PC-3 (cell line): ENCODE results near the gene TEAD1. TPM values are rescaled to one million over a fixed set of nuclear protein-coding genes. Genes with fewer than 3 reads are reported as not detected.

ENCODE experiments used
- ATAC-seq: fragments of 200-7000 bp; cut with Tn5 transposase; 2 replicates; pipeline ENCODE4 v1.9.1; 2020; ENCODE audit warnings: mild to moderate bottlenecking, moderate library complexity
- BruUV-seq: library from RNA; stranded (reverse); fragments of 400-500 nt; replicated peaks from 2 replicates; lab custom pipeline; 2021; lab: Mats Ljungman, UMichigan
- CTCF ChIA-PET: fragments of 300-600 bp; sonication (Branson Sonifier 250); formaldehyde crosslinking; loops from one replicate; lab custom pipeline; 2022; ENCODE audit warnings: antibody characterized with exemption; lab: Charles Lee
- POLR2A ChIA-PET: fragments of 300-600 bp; sonication (Branson Sonifier 250); formaldehyde crosslinking; loops from one replicate; lab custom pipeline; 2022; ENCODE audit warnings: antibody characterized with exemption; ENCODE audit not compliant: unreplicated experiment; lab: Charles Lee
- DNase-seq: peaks from one replicate; pipeline ENCODE4 v3.0.0-alpha.2; 2015
- H2AFZ ChIP-seq: fragments of 300-600 bp; sonication (generic); 2 replicates; pipeline ENCODE4 v1.6.0; 2016; ENCODE audit warnings: antibody characterized with exemption, low read length
- H3F3A ChIP-seq: fragments of 300-600 bp; sonication (generic); one replicate; pipeline ENCODE4 v1.6.0; 2017; ENCODE audit warnings: antibody characterized with exemption, low read length, control low read depth, mild to moderate bottlenecking; ENCODE audit not compliant: unreplicated experiment
- H3K27ac ChIP-seq: fragments of 300-600 bp; sonication (generic); 2 replicates; pipeline ENCODE4 v1.5.1; 2016; ENCODE audit warnings: mild to moderate bottlenecking, low read length
- H3K27me3 ChIP-seq: fragments of 300-600 bp; sonication (generic); 2 replicates; pipeline ENCODE4 v1.6.1; 2016; ENCODE audit warnings: low read length, mixed read lengths
- H3K36me3 ChIP-seq: fragments of 300-600 bp; sonication (generic); 2 replicates; pipeline ENCODE4 v1.6.1; 2016; ENCODE audit warnings: low read depth, mixed run types, low read length, mixed read lengths
- H3K4me1 ChIP-seq: fragments of 300-600 bp; sonication (generic); 2 replicates; pipeline ENCODE4 v1.5.1; 2016; ENCODE audit warnings: low read length; ENCODE audit not compliant: insufficient read depth
- H3K4me2 ChIP-seq: fragments of 300-600 bp; sonication (generic); 2 replicates; pipeline ENCODE4 v1.6.0; 2016; ENCODE audit warnings: low read length
- H3K4me3 ChIP-seq: fragments of 300-600 bp; sonication (generic); 2 replicates; pipeline ENCODE4 v1.5.1; 2016; ENCODE audit warnings: mild to moderate bottlenecking, low read length, mixed read lengths
- H3K79me2 ChIP-seq: fragments of 300-600 bp; sonication (generic); 2 replicates; pipeline ENCODE4 v1.6.1; 2017; ENCODE audit warnings: low read length, mixed read lengths
- H3K9ac ChIP-seq: fragments of 300-600 bp; sonication (generic); 2 replicates; pipeline ENCODE4 v1.6.0; 2016; ENCODE audit warnings: mild to moderate bottlenecking, low read length
- H3K9me2 ChIP-seq: fragments of 300-600 bp; sonication (generic); replicated peaks from 2 replicates; pipeline ENCODE4 v1.6.1; 2016; ENCODE audit warnings: mixed run types, low read length, mixed read lengths
- H3K9me3 ChIP-seq: fragments of 300-600 bp; sonication (generic); 2 replicates; pipeline ENCODE4 v1.6.1; 2016; ENCODE audit warnings: low read length, mixed read lengths
- H4K20me1 ChIP-seq: fragments of 300-600 bp; sonication (generic); 2 replicates; pipeline ENCODE4 v1.6.1; 2016; ENCODE audit warnings: low read length, mixed read lengths
- CTCF ChIP-seq: fragments of 300-600 bp; sonication (generic); conservative IDR thresholded peaks from 2 replicates; pipeline ENCODE4 v1.5.1; 2017; ENCODE audit warnings: antibody characterized with exemption, low read depth, mild to moderate bottlenecking, low read length
- EZH2 ChIP-seq: fragments of 300-600 bp; sonication (generic); IDR thresholded peaks from one replicate; pipeline ENCODE4 v1.6.1; 2017; ENCODE audit warnings: antibody characterized with exemption, mild to moderate bottlenecking, low read length; ENCODE audit not compliant: unreplicated experiment
- EZH2phosphoT487 ChIP-seq: fragments of 300-600 bp; sonication (generic); IDR thresholded peaks from 2 replicates; pipeline ENCODE4 v1.6.1; 2018; ENCODE audit warnings: mild to moderate bottlenecking, antibody characterized with exemption, low read length, borderline replicate concordance
- intact Hi-C: fragments of 100-400 bp; cut with micrococcal nuclease; formaldehyde crosslinking; loops from 2 replicates; pipeline ENCODE4 v1.9.0; 2023
- total RNA-seq: library from RNA; depleted of rRNA; stranded (reverse); fragments of >200 nt; gene quantifications from 2 replicates; pipeline ENCODE4 v1.2.3, GENCODE V29; 2014

TEAD1 gene
- total RNA-seq, 1 experiment from 2014 or later, result 70.2 TPM

- H4K20me1 ChIP-seq, result no peaks in the 10 kb centered on the region
- BruUV-seq, result no TSS peak
- no peaks in the 10 kb centered on the region for H3F3A ChIP-seq
- ATAC-seq (no peak), DNase-seq (no peak)
- POLR2A ChIA-PET, result interaction anchor here (0.5 kb wide), 1 partner anchor 27 kb away, joined by 5 read pairs; no protein-coding TSS in a partner anchor
- CTCF ChIA-PET, result no interaction called here
- H3K4me2 ChIP-seq, result no peak overlapping the region
- intact Hi-C loops, result no loop called here
- H3K9me2 ChIP-seq, result no peaks in the 10 kb centered on the region
- H3K27ac ChIP-seq, result no peak overlapping the region
- no peak overlapping the region for H3K9ac ChIP-seq
- TF ChIP-seq CTCF (no peak), EZH2 (no peak), EZH2phosphoT487 (no peak)
- peaks cover 8% of the 10 kb centered on the region; the same call in 1 of the 2 replicates for H3K36me3 ChIP-seq
- H3K9me3 ChIP-seq, result peaks cover 9% of the 10 kb centered on the region; the same call in 1 of the 2 replicates
- H3K4me1 ChIP-seq, result peaks cover 48% of the 10 kb centered on the region
- no peak overlapping the region for H3K4me3 ChIP-seq
- H2AFZ ChIP-seq, result no peak overlapping the region
- H3K79me2 ChIP-seq, result peaks cover 74% of the 10 kb centered on the region
- no peaks in the 10 kb centered on the region for H3K27me3 ChIP-seq
Measured at GRCh38 chr11:12829540-12830314, 155.5 kb downstream of the TEAD1 start.

GRCh38 chr11:12831471-12832202, 157.4 kb downstream of the TEAD1 start:
- no peak overlapping the region for H3K4me3 ChIP-seq
- no peak overlapping the region for H3K4me2 ChIP-seq
- H3K36me3 ChIP-seq, result no peaks in the 10 kb centered on the region
- no peaks in the 10 kb centered on the region for H3F3A ChIP-seq
- TF ChIP-seq EZH2phosphoT487, result no peak
- H2AFZ ChIP-seq, result no peak overlapping the region
- ChIA-PET CTCF (no interaction called here), POLR2A (no interaction called here)
- H4K20me1 ChIP-seq, result no peaks in the 10 kb centered on the region
- DNase-seq (peak; percentile 24), ATAC-seq (no peak)
- intact Hi-C loops, result no loop called here
- no peak overlapping the region for H3K9ac ChIP-seq
- peaks cover 71% of the 10 kb centered on the region for H3K79me2 ChIP-seq
- H3K27me3 ChIP-seq, result no peaks in the 10 kb centered on the region
- BruUV-seq, result no TSS peak
- no peaks in the 10 kb centered on the region for H3K9me2 ChIP-seq
- H3K4me1 ChIP-seq, result peaks cover 48% of the 10 kb centered on the region
- no peak overlapping the region for H3K27ac ChIP-seq
- H3K9me3 ChIP-seq, result no peaks in the 10 kb centered on the region

GRCh38 chr11:12832480-12833224, 158.4 kb downstream of the TEAD1 start:
- POLR2A ChIA-PET, result no interaction called here
- Histone ChIP-seq H3K36me3 (no peaks in the 10 kb centered on the region), H3K4me1 (peaks cover 39% of the 10 kb centered on the region), H2AFZ (no peak overlapping the region), H3K79me2 (peaks cover 79% of the 10 kb centered on the region), H3K9me2 (no peaks in the 10 kb centered on the region), H3K9me3 (no peaks in the 10 kb centered on the region), H4K20me1 (no peaks in the 10 kb centered on the region), H3F3A (no peaks in the 10 kb centered on the region), H3K27ac (no peak overlapping the region), H3K9ac (no peak overlapping the region), H3K4me3 (no peak overlapping the region), H3K27me3 (no peaks in the 10 kb centered on the region), H3K4me2 (no peak overlapping the region)
- no TSS peak for BruUV-seq
- no peak for TF ChIP-seq EZH2
- no peak for TF ChIP-seq EZH2phosphoT487
- TF ChIP-seq CTCF, result no peak
- ATAC-seq (peak; percentile 16), DNase-seq (no peak)
- intact Hi-C loops, result no loop called here
- CTCF ChIA-PET, result no interaction called here
